Cardiac fibroblast (primary cell): ENCODE results near the gene TSC22D2.

ENCODE experiments used
- DNase-seq, 2 donors: peaks; one replicate each; pipeline versions ENCODE4 v3.0.0 to v3.0.0-alpha.2; 2010; ENCODE audit warnings: low read depth in 2 of 2
- H3K4me3 ChIP-seq, 2 donors: replicated peaks in 1 of 2; 1 replicate in 1 of 2; 2 replicates in 1 of 2; pipeline ENCODE4 v1.5.1; 2011; ENCODE audit warnings: low read depth in 2 of 2, low read length in 2 of 2, mild to moderate bottlenecking in 2 of 2, moderate library complexity in 1 of 2
- CTCF ChIP-seq: IDR thresholded peaks from one replicate; pipeline ENCODE4 v1.5.1; 2011; ENCODE audit warnings: low read depth, mild to moderate bottlenecking, low read length, inconsistent platforms

The TSC22D2 gene

GRCh38 chr3:150504483-150504882 lies 96.4 kb downstream of the TSC22D2 start:
- DNase-seq = no peak
- no peak for TF ChIP-seq CTCF
- no peak overlapping the region for H3K4me3 ChIP-seq

GRCh38 chr3:150508401-150508800 lies 100.3 kb downstream of the TSC22D2 start:
- no peak overlapping the region for H3K4me3 ChIP-seq
- no peak for TF ChIP-seq CTCF
- DNase-seq = no peak

- no peak overlapping the region for H3K4me3 ChIP-seq
- DNase-seq = no peak
- TF ChIP-seq CTCF = no peak
Measured at GRCh38 chr3:150509780-150510179, 101.7 kb downstream of the TSC22D2 start.

GRCh38 chr3:150511122-150511821 lies 103.2 kb downstream of the TSC22D2 start:
- H3K4me3 ChIP-seq = no peak overlapping the region
- DNase-seq = no peak
- TF ChIP-seq CTCF = no peak

GRCh38 chr3:150515210-150515609 lies 107.1 kb downstream of the TSC22D2 start:
- DNase-seq = peak in 1 of 2 donors; percentile 46
- no peak overlapping the region for H3K4me3 ChIP-seq
- TF ChIP-seq CTCF = no peak
